ENCODE data around the gene TMPRSS9. TPM values are rescaled to one million over a fixed set of nuclear protein-coding genes. Genes with fewer than 3 reads are reported as not detected.

Gene TMPRSS9
- polyA plus RNA-seq, 1 experiment: not detected

DNA sequence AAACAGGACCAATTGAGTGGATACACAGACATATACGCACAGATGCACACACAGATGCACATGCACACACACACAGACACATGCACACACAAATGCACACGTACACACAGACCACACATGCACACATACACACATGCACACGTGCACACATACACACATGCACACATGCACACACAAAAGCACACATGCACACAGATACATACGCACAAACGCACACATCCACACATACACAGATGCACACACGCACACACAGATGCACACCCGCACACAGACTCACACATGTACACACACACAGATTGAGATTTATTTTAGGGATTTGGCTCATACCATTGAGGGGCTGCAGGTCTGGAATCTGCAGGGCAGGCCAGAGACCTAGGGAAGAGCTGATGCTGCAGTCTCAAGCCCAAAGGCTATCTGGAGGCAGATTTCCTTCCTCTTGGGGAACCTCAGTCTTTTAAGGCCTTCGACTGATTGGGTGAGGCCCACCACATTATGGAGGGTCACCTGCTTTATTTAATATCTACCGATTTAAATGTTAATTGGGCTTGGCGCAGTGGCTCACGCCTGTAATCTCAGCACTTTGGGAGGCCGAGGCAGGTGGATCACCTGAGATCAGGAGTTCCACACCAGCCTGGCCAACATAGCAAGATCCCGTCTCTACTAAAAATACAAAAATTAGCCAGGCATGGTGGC is 22.6 kb downstream of the TMPRSS9 start:
- TF ChIP-seq CTCF (IDR thresholded peaks at IDR 0.05; ENCODE audit: insufficient read depth, low read depth, low read length): no peak
- Histone ChIP-seq H3K4me3 (ENCODE audit: low read depth, low read length) (no peak overlapping the region), H3K36me3 (ENCODE audit: control insufficient read depth, insufficient read depth, low read length) (no peaks in the 10 kb centered on the region), H3K27me3 (ENCODE audit: control insufficient read depth, insufficient read depth, low read length) (no peaks in the 10 kb centered on the region)
- no peak for DNase-seq (ENCODE audit: low read depth)
- ChIA-PET CTCF (interaction anchor here (2.1 kb wide), 1 partner anchor 10 kb away, joined by 7 read pairs; no protein-coding TSS in a partner anchor), POLR2A (no interaction called here)

DNA sequence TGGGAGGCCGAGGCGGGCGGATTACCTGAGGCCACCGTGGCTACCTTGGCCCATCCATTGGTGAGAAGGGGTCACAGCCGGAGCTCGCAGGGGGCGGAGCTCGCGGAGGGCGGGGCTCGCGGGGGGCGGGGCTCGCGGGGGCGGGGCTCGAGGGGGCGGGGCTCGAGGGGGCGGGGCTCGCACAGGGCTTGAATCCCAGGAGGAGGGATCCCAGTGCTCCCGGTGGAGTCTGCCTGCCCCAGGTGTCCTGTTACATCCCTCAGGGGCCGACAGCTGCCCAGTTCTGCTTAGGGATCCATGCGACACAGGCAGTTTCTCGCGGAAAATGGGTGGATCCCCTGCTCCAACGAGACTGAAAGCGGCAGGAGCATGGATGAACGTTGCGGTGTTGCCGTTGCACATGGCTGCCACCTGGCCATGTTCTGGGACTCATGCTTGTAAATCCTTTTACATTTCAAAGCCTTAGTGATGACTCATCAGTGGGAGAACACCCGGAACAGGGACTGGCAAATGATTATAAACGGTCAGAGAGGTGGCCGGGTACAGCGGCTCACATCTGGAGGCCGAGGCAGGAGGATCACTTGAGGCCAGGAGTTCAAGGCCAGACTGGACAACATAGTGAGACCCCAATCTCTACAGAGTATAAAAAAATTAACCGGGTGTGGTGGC is 25.1 kb downstream of the TMPRSS9 start:
- Histone ChIP-seq H3K4me3 (ENCODE audit: low read depth, low read length) (peak overlapping the region; percentile 11; the same call in 1 of the 2 replicates), H3K36me3 (ENCODE audit: control insufficient read depth, insufficient read depth, low read length) (no peaks in the 10 kb centered on the region), H3K27me3 (ENCODE audit: control insufficient read depth, insufficient read depth, low read length) (no peaks in the 10 kb centered on the region)
- TF ChIP-seq CTCF (IDR thresholded peaks at IDR 0.05; ENCODE audit: insufficient read depth, low read depth, low read length): no peak
- DNase-seq (ENCODE audit: low read depth): peak; percentile 72
- POLR2A ChIA-PET: no interaction called here
- CTCF ChIA-PET: interaction anchor here (2.0 to 2.1 kb wide), 2 partner anchors 7 to 42 kb away, joined by 6 to 7 read pairs; partner anchors contain the start of gene TIMM13

DNA sequence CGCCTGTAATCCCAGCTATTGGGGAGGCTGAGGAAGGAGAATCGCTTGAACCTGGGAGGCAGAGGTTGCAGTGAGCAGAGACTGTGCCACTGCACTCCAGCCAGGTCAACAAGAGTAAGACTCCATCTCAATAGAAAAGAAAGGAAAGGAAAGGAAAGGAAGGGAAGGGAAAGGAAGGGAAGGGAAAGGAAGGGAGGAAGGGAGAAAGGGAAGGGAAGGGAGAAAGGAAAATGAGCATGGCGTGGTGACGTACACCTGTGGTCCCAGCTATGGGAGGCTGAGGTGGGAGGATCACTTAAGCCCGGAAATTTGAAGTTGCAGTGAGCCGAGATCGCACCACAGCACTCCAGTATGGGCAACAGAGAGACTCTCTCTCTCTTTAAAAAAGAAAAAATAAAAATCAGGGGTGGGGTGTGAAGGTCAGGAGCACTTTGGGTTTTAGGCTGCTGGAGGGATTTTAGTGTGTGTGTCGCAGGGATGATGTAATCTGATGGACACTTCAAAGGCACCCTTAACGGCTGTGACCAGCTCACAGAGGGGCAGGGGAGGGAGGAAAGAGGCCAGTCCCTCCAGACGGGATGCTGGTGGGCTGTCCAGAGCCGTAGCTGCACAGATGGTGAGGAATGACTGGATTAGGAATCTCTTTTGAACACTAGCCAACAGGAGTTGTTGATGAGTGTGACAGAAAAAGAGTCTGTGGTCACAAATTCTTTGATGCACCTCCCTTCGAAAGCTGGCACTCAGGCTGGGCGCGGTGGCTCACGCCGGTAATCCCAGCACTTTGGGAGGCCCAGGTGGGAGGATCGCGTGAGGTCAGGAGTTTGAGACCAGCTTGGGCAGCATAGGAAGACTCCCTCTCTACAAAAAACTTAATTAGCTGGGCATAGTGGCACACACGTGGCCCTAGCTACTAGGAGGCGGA is 27.6 kb downstream of the TMPRSS9 start:
- ChIA-PET CTCF (no interaction called here), POLR2A (no interaction called here)
- DNase-seq (ENCODE audit: low read depth): no peak

DNA sequence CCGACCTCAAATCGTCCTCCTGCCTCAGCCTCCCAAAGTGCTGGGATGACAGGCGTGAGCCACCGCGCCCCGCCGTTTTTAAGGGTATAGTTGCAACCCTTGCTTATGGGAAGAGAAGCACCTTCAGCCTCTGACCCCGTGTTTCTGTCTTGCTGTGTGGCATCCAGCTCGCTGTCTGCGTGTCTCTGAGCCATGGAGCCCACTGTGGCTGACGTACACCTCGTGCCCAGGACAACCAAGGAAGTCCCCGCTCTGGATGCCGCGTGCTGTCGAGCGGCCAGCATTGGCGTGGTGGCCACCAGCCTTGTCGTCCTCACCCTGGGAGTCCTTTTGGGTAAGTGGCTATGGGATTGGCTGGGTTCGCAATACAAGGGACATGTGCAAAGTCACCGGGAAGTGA is 29.5 kb downstream of the TMPRSS9 start:
- H3K36me3 ChIP-seq (ENCODE audit: control insufficient read depth, insufficient read depth, low read length): no peaks in the 10 kb centered on the region
- CTCF ChIA-PET: interaction anchor here (1.3 to 1.5 kb wide), 2 partner anchors 9 to 10 kb away, joined by 4 to 7 read pairs; no protein-coding TSS in a partner anchor
- TF ChIP-seq CTCF (IDR thresholded peaks at IDR 0.05; ENCODE audit: insufficient read depth, low read depth, low read length): no peak
- DNase-seq (ENCODE audit: low read depth): no peak
- POLR2A ChIA-PET: no interaction called here
- no peak overlapping the region for H3K4me3 ChIP-seq (ENCODE audit: low read depth, low read length)
- no peaks in the 10 kb centered on the region for H3K27me3 ChIP-seq (ENCODE audit: control insufficient read depth, insufficient read depth, low read length)

More for the DNA sequence above, 27.6 kb downstream of the TMPRSS9 start:
- H3K4me3 ChIP-seq (ENCODE audit: low read depth, low read length): no peak overlapping the region
- TF ChIP-seq CTCF (IDR thresholded peaks at IDR 0.05; ENCODE audit: insufficient read depth, low read depth, low read length): no peak
- no peaks in the 10 kb centered on the region for H3K36me3 ChIP-seq (ENCODE audit: control insufficient read depth, insufficient read depth, low read length)
- H3K27me3 ChIP-seq (ENCODE audit: control insufficient read depth, insufficient read depth, low read length): no peaks in the 10 kb centered on the region

Data from BJ (cell line).